ENCODE data around the gene TLR7.

The TLR7 gene

DNA sequence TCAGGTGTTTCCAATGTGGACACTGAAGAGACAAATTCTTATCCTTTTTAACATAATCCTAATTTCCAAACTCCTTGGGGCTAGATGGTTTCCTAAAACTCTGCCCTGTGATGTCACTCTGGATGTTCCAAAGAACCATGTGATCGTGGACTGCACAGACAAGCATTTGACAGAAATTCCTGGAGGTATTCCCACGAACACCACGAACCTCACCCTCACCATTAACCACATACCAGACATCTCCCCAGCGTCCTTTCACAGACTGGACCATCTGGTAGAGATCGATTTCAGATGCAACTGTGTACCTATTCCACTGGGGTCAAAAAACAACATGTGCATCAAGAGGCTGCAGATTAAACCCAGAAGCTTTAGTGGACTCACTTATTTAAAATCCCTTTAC lies 18.6 kb downstream of the TLR7 start:
- TF ChIP-seq, protein P1, sequence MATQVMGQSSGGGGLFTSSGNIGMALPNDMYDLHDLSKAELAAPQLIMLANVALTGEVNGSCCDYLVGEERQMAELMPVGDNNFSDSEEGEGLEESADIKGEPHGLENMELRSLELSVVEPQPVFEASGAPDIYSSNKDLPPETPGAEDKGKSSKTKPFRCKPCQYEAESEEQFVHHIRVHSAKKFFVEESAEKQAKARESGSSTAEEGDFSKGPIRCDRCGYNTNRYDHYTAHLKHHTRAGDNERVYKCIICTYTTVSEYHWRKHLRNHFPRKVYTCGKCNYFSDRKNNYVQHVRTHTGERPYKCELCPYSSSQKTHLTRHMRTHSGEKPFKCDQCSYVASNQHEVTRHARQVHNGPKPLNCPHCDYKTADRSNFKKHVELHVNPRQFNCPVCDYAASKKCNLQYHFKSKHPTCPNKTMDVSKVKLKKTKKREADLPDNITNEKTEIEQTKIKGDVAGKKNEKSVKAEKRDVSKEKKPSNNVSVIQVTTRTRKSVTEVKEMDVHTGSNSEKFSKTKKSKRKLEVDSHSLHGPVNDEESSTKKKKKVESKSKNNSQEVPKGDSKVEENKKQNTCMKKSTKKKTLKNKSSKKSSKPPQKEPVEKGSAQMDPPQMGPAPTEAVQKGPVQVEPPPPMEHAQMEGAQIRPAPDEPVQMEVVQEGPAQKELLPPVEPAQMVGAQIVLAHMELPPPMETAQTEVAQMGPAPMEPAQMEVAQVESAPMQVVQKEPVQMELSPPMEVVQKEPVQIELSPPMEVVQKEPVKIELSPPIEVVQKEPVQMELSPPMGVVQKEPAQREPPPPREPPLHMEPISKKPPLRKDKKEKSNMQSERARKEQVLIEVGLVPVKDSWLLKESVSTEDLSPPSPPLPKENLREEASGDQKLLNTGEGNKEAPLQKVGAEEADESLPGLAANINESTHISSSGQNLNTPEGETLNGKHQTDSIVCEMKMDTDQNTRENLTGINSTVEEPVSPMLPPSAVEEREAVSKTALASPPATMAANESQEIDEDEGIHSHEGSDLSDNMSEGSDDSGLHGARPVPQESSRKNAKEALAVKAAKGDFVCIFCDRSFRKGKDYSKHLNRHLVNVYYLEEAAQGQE (IDR thresholded peaks at IDR 0.05; ENCODE audit: insufficient read depth in 1 of 2, low read depth in 2 of 2, low read length in 2 of 2): no peak
- TF ChIP-seq TAF1 (IDR thresholded peaks at IDR 0.05; ENCODE audit: borderline replicate concordance, insufficient read depth, low read length): no peak
- no peak for TF ChIP-seq POLR2AphosphoS5 (IDR thresholded peaks at IDR 0.05; ENCODE audit: low read depth, low read length)
- TF ChIP-seq SIN3A (IDR thresholded peaks at IDR 0.05; ENCODE audit: borderline replicate concordance, insufficient read depth, low read length): no peak
- no peak for TF ChIP-seq FOXP2 (optimal IDR thresholded peaks at IDR 0.05; ENCODE audit: borderline replicate concordance, extremely low read depth, extremely low read length, insufficient read depth)

DNA sequence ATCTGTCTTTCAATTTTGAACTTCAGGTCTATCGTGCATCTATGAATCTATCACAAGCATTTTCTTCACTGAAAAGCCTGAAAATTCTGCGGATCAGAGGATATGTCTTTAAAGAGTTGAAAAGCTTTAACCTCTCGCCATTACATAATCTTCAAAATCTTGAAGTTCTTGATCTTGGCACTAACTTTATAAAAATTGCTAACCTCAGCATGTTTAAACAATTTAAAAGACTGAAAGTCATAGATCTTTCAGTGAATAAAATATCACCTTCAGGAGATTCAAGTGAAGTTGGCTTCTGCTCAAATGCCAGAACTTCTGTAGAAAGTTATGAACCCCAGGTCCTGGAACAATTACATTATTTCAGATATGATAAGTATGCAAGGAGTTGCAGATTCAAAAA lies 19.7 kb downstream of the TLR7 start:
- TF ChIP-seq TAF1 (IDR thresholded peaks at IDR 0.05; ENCODE audit: borderline replicate concordance, insufficient read depth, low read length) (no peak), FOXP2 (optimal IDR thresholded peaks at IDR 0.05; ENCODE audit: borderline replicate concordance, extremely low read depth, extremely low read length, insufficient read depth) (no peak), POLR2AphosphoS5 (IDR thresholded peaks at IDR 0.05; ENCODE audit: low read depth, low read length) (no peak), SIN3A (IDR thresholded peaks at IDR 0.05; ENCODE audit: borderline replicate concordance, insufficient read depth, low read length) (no peak)
- TF ChIP-seq, protein P1 (IDR thresholded peaks at IDR 0.05; ENCODE audit: insufficient read depth in 1 of 2, low read depth in 2 of 2, low read length in 2 of 2): no peak

DNA sequence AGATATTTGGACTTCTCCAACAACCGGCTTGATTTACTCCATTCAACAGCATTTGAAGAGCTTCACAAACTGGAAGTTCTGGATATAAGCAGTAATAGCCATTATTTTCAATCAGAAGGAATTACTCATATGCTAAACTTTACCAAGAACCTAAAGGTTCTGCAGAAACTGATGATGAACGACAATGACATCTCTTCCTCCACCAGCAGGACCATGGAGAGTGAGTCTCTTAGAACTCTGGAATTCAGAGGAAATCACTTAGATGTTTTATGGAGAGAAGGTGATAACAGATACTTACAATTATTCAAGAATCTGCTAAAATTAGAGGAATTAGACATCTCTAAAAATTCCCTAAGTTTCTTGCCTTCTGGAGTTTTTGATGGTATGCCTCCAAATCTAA lies 20.3 kb downstream of the TLR7 start:
- no peak for TF ChIP-seq TAF1 (IDR thresholded peaks at IDR 0.05; ENCODE audit: borderline replicate concordance, insufficient read depth, low read length)
- TF ChIP-seq, protein P1 (IDR thresholded peaks at IDR 0.05; ENCODE audit: insufficient read depth in 1 of 2, low read depth in 2 of 2, low read length in 2 of 2): peak in 1 of 2 experiments; percentile 62; a peak in 1 of 4 replicates

DNA sequence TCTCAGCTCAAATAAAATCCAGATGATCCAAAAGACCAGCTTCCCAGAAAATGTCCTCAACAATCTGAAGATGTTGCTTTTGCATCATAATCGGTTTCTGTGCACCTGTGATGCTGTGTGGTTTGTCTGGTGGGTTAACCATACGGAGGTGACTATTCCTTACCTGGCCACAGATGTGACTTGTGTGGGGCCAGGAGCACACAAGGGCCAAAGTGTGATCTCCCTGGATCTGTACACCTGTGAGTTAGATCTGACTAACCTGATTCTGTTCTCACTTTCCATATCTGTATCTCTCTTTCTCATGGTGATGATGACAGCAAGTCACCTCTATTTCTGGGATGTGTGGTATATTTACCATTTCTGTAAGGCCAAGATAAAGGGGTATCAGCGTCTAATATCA lies 20.9 kb downstream of the TLR7 start:
- TF ChIP-seq TAF1 (IDR thresholded peaks at IDR 0.05; ENCODE audit: borderline replicate concordance, insufficient read depth, low read length) (no peak), POLR2AphosphoS5 (IDR thresholded peaks at IDR 0.05; ENCODE audit: low read depth, low read length) (no peak), SIN3A (IDR thresholded peaks at IDR 0.05; ENCODE audit: borderline replicate concordance, insufficient read depth, low read length) (no peak), FOXP2 (optimal IDR thresholded peaks at IDR 0.05; ENCODE audit: borderline replicate concordance, extremely low read depth, extremely low read length, insufficient read depth) (no peak)
- TF ChIP-seq, protein P1 (IDR thresholded peaks at IDR 0.05; ENCODE audit: insufficient read depth in 1 of 2, low read depth in 2 of 2, low read length in 2 of 2): no peak

DNA sequence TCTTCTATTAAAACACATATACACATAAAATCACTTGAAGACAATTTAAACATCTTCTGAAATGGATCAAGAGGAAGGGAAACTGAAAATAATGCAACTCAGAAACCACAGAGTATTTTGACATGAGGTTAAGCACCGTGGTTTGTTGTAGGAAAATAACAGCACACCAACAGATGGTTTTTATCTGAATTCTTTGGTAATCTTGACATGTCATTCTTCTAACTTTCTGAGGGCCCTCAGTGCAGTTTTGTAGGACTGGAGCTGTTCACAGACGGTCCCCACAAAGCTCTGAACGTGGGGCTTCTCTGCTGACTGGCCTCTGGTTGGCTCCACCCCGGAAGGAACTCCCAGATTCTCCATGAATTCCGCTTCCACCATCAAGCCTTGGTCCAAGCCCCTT lies 23.6 kb downstream of the TLR7 start:
- TF ChIP-seq TAF1 (IDR thresholded peaks at IDR 0.05; ENCODE audit: borderline replicate concordance, insufficient read depth, low read length): no peak
- no peak for TF ChIP-seq POLR2AphosphoS5 (IDR thresholded peaks at IDR 0.05; ENCODE audit: low read depth, low read length)
- no peak for TF ChIP-seq SIN3A (IDR thresholded peaks at IDR 0.05; ENCODE audit: borderline replicate concordance, insufficient read depth, low read length)
- no peak for TF ChIP-seq FOXP2 (optimal IDR thresholded peaks at IDR 0.05; ENCODE audit: borderline replicate concordance, extremely low read depth, extremely low read length, insufficient read depth)
- TF ChIP-seq, protein P1 (IDR thresholded peaks at IDR 0.05; ENCODE audit: insufficient read depth in 1 of 2, low read depth in 2 of 2, low read length in 2 of 2): no peak

Data from PFSK-1 (cell line).